ENCODE data around the gene PIRT. TPM values are rescaled to one million over a fixed set of nuclear protein-coding genes. Genes with fewer than 3 reads are reported as not detected.

PIRT gene
- total and polyA plus RNA-seq, 2 of the 8 experiments (the other 6 are each of a cell fraction or from before 2014, with no cell fraction given) = 0.03 TPM; not detected in 1

DNA sequence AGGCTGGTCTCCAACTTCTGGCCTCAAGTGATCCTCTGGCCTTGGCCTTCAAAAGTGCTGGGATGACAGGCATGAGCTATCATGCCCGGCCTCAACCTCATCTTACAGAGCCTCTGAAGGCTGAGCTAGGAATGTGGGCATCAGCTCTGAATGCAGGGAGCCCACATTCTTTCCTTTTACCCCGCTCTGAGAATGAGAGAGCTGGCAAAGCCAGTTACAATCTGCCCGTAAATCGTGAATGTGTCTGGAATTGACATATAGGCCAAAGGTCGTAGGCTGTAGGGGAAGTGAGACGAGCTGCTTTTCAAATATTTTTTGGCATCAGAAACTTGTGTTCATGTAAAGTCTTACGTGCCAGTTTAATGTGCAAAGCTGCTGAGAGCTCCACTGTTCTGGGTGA is 38.5 kb downstream of the PIRT start (continued):
- TF ChIP-seq YY1 (IDR thresholded peaks at IDR 0.05; ENCODE audit: low read depth, low read length) (no peak), CHD2 (IDR thresholded peaks at IDR 0.05; ENCODE audit: low read length) (no peak), NANOG (IDR thresholded peaks at IDR 0.05; ENCODE audit: insufficient read depth, low read depth, low read length, poor library complexity, severe bottlenecking) (no peak), POLR2AphosphoS5 (IDR thresholded peaks at IDR 0.05; ENCODE audit: low read depth, low read length) (no peak), HDAC2 (IDR thresholded peaks at IDR 0.05; ENCODE audit: borderline replicate concordance in 1 of 2, low read depth in 2 of 2, low read length in 2 of 2) (no peak), BCL11A (IDR thresholded peaks at IDR 0.05; ENCODE audit: low read depth in 2 of 2, low read length in 2 of 2) (no peak), CHD1 (IDR thresholded peaks at IDR 0.05; ENCODE audit: low read depth, low read length) (no peak), SP4 (IDR thresholded peaks at IDR 0.05; ENCODE audit: low read length) (no peak), EP300 (IDR thresholded peaks at IDR 0.05; ENCODE audit: borderline replicate concordance in 1 of 2, low read depth in 2 of 2, low read length in 2 of 2) (no peak)
- TF ChIP-seq, protein P1, sequence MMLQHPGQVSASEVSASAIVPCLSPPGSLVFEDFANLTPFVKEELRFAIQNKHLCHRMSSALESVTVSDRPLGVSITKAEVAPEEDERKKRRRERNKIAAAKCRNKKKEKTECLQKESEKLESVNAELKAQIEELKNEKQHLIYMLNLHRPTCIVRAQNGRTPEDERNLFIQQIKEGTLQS (IDR thresholded peaks at IDR 0.05; ENCODE audit: insufficient read depth, low read depth, low read length) = no peak

Measured in H1 (cell line).